ENCODE results near the gene MYO15B. TPM values are rescaled to one million over a fixed set of nuclear protein-coding genes. Genes with fewer than 3 reads are reported as not detected.
A peak's percentile ranks its signal among the peaks of the same experiment; 100 is the strongest.

MYO15B gene
- total and polyA plus RNA-seq, 2 donors (not counting 1 experiment from before 2014, with no cell fraction given) = 452 to 1,019 TPM

GRCh38 chr17:75617675-75618074 is 30.1 kb downstream of the MYO15B start:
- TF ChIP-seq EZH2 (IDR thresholded peaks at IDR 0.05; ENCODE audit: borderline replicate concordance, insufficient read depth, low read depth, low read length, poor library complexity, severe bottlenecking) = no peak
- TF ChIP-seq, protein P1, sequence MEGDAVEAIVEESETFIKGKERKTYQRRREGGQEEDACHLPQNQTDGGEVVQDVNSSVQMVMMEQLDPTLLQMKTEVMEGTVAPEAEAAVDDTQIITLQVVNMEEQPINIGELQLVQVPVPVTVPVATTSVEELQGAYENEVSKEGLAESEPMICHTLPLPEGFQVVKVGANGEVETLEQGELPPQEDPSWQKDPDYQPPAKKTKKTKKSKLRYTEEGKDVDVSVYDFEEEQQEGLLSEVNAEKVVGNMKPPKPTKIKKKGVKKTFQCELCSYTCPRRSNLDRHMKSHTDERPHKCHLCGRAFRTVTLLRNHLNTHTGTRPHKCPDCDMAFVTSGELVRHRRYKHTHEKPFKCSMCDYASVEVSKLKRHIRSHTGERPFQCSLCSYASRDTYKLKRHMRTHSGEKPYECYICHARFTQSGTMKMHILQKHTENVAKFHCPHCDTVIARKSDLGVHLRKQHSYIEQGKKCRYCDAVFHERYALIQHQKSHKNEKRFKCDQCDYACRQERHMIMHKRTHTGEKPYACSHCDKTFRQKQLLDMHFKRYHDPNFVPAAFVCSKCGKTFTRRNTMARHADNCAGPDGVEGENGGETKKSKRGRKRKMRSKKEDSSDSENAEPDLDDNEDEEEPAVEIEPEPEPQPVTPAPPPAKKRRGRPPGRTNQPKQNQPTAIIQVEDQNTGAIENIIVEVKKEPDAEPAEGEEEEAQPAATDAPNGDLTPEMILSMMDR (IDR thresholded peaks at IDR 0.05) = no peak
- POLR2A ChIA-PET = no interaction called here

DNA sequence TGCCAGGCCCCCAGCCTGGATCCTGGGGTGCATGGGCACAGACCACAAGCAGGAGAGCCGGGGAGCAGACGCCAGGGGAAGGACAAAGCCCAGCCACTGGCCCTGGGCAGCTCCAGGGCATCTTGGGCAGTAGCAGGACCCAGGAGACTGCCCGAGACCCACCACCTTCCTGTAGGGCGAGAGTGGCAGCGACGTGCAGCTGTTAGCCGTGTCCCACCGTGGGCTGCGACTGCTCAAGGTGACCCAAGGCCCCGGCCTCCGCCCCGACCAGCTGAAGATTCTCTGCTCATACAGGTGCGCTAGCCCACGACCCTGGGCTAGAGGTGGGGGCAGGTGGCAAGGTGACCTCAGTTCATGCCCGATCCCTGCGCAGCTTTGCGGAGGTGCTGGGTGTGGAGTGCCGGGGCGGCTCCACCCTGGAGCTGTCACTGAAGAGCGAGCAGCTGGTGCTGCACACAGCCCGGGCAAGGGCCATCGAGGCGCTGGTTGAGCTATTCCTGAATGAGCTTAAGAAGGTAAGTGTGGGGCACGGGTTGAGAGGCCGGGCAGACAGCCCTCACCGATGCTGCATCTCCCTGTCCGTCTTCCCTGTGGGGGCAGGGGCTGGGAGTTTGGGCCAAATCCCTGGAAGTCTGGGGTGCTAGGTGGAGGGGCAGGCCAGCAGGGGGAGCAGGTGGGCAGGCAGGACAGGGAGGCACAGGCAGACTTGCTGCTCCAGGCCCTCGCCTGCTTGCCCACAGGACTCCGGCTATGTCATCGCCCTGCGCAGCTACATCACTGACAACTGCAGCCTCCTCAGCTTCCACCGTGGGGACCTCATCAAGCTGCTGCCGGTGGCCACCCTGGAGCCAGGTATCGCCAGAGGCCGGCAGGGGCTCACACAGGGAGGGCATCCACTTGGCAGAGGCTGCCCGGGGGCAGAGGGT is 32.2 kb downstream of the MYO15B start:
- no peak overlapping the region for H3K27ac Mint-ChIP-seq
- Histone ChIP-seq H4K20me1 (ENCODE audit: control insufficient read depth, insufficient read depth, low read length, poor library complexity, severe bottlenecking) (no peaks in the 10 kb centered on the region), H3K79me2 (ENCODE audit: control insufficient read depth, insufficient read depth, low read length) (no peaks in the 10 kb centered on the region), H3K36me3 (replicated peaks in 1 of 2; ENCODE audit: control extremely low read depth in 1 of 2, control insufficient read depth in 1 of 2, extremely low read depth in 1 of 2, insufficient read depth in 2 of 2, low read length in 1 of 2) (peaks cover 0 to 69% of the 10 kb centered on the region in 2 experiments), H3K27me3 (replicated peaks in 1 of 4; ENCODE audit: control extremely low read depth in 1 of 4, control insufficient read depth in 3 of 4, insufficient read depth in 4 of 4, low read length in 3 of 4) (no peaks in the 10 kb centered on the region), H3K4me1 (ENCODE audit: control insufficient read depth in 2 of 2, insufficient read depth in 2 of 2, low read length in 2 of 2) (no peaks in the 10 kb centered on the region), H3K9me3 (ENCODE audit: control extremely low read depth in 1 of 3, control insufficient read depth in 2 of 3, insufficient read depth in 1 of 3, low read length in 2 of 3) (no peaks in the 10 kb centered on the region), H3K4me2 (replicated peaks; ENCODE audit: low read depth, low read length, poor library complexity, severe bottlenecking) (no peak overlapping the region), H3K9ac (ENCODE audit: low read length) (no peak overlapping the region), H2AFZ (ENCODE audit: insufficient read depth, low read depth, low read length, poor library complexity, severe bottlenecking) (no peak overlapping the region), H3K4me3 (ENCODE audit: control extremely low read depth in 1 of 5, extremely low read depth in 1 of 5, insufficient read depth in 1 of 5, low read depth in 2 of 5, low read length in 4 of 5) (no peak overlapping the region), H3K27ac (ENCODE audit: low read length in 2 of 2) (no peak overlapping the region)
- H3K27me3 Mint-ChIP-seq = no peaks in the 10 kb centered on the region
- no peak overlapping the region for H3K4me3 Mint-ChIP-seq
- no peak for TF ChIP-seq EZH2 (IDR thresholded peaks at IDR 0.05; ENCODE audit: borderline replicate concordance, insufficient read depth, low read depth, low read length, poor library complexity, severe bottlenecking)
- TF ChIP-seq, protein P1 (IDR thresholded peaks at IDR 0.05) = peak; percentile 29
- 90% methylated on average over 36 of the region's 36 CpGs for WGBS (ENCODE audit: insufficient coverage)
- ChIA-PET CTCF (interaction anchor here (0.7 to 3.4 kb wide), 5 partner anchors 9 to 133 kb away, joined by 3 to 24 read pairs (median 4); a partner anchor contains a TSS), POLR2A (interaction anchor here (0.6 kb wide), 1 partner anchor 562 kb away, joined by 9 read pairs; no protein-coding TSS in a partner anchor)
- no peaks in the 10 kb centered on the region for H3K4me1 Mint-ChIP-seq
- DNase-seq (no peak), ATAC-seq (ENCODE audit: low read depth) (no peak)
- no peaks in the 10 kb centered on the region for H3K9me3 Mint-ChIP-seq (ENCODE audit: insufficient read depth)
- intact Hi-C loops (cut with micrococcal nuclease) = no loop called here

More at GRCh38 chr17:75617675-75618074, 30.1 kb downstream of the MYO15B start:
- H3K27ac Mint-ChIP-seq = no peak overlapping the region
- Histone ChIP-seq H3K9ac (ENCODE audit: low read length) (no peak overlapping the region), H3K27me3 (replicated peaks in 1 of 4; ENCODE audit: control extremely low read depth in 1 of 4, control insufficient read depth in 3 of 4, insufficient read depth in 4 of 4, low read length in 3 of 4) (no peaks in the 10 kb centered on the region), H4K20me1 (ENCODE audit: control insufficient read depth, insufficient read depth, low read length, poor library complexity, severe bottlenecking) (no peaks in the 10 kb centered on the region), H3K4me3 (ENCODE audit: control extremely low read depth in 1 of 5, extremely low read depth in 1 of 5, insufficient read depth in 1 of 5, low read depth in 2 of 5, low read length in 4 of 5) (no peak overlapping the region), H3K36me3 (replicated peaks in 1 of 2; ENCODE audit: control extremely low read depth in 1 of 2, control insufficient read depth in 1 of 2, extremely low read depth in 1 of 2, insufficient read depth in 2 of 2, low read length in 1 of 2) (peaks cover 0 to 78% of the 10 kb centered on the region in 2 experiments), H3K9me3 (ENCODE audit: control extremely low read depth in 1 of 3, control insufficient read depth in 2 of 3, insufficient read depth in 1 of 3, low read length in 2 of 3) (no peaks in the 10 kb centered on the region), H2AFZ (ENCODE audit: insufficient read depth, low read depth, low read length, poor library complexity, severe bottlenecking) (no peak overlapping the region), H3K4me2 (replicated peaks; ENCODE audit: low read depth, low read length, poor library complexity, severe bottlenecking) (no peak overlapping the region), H3K79me2 (ENCODE audit: control insufficient read depth, insufficient read depth, low read length) (no peaks in the 10 kb centered on the region), H3K27ac (ENCODE audit: low read length in 2 of 2) (no peak overlapping the region), H3K4me1 (ENCODE audit: control insufficient read depth in 2 of 2, insufficient read depth in 2 of 2, low read length in 2 of 2) (no peaks in the 10 kb centered on the region)
- no peak for DNase-seq
- intact Hi-C loops (cut with micrococcal nuclease) = no loop called here
- 89% methylated on average over 11 of the region's 11 CpGs for WGBS (ENCODE audit: insufficient coverage)
- H3K4me1 Mint-ChIP-seq = no peaks in the 10 kb centered on the region
- H3K27me3 Mint-ChIP-seq = no peaks in the 10 kb centered on the region
- no peaks in the 10 kb centered on the region for H3K9me3 Mint-ChIP-seq (ENCODE audit: insufficient read depth)
- ATAC-seq (ENCODE audit: low read depth) = no peak
- CTCF ChIA-PET = interaction anchor here (0.6 to 2.0 kb wide), 3 partner anchors 15 to 135 kb away, joined by 3 to 9 read pairs (median 4); partner anchors contain the start of gene SMIM5
- no peak overlapping the region for H3K4me3 Mint-ChIP-seq
